ENCODE results near the gene FOXP1. TPM values are rescaled to one million over a fixed set of nuclear protein-coding genes. Genes with fewer than 3 reads are reported as not detected.

Gene FOXP1
- total RNA-seq, 2 donors from 2014 or later, result 41.7 to 94.3 TPM

- H3K27ac ChIP-seq (ENCODE audit: low read depth, low read length), result no peak overlapping the region
- no peaks in the 10 kb centered on the region for H3K4me1 ChIP-seq (ENCODE audit: control insufficient read depth, insufficient read depth, low read length)
- no peak for DNase-seq
- WGBS, 2 experiments (ENCODE audit: insufficient coverage in 1 of 2, insufficient read length in 1 of 2), result 85 to 100% methylated on average over 1 to 3 of the region's 3 CpGs
- Mint-ChIP-seq H3K27me3 (ENCODE audit: insufficient read depth) (no peaks in the 10 kb centered on the region), H3K36me3 (ENCODE audit: low read depth) (no peaks in the 10 kb centered on the region), H3K9me3 (no peaks in the 10 kb centered on the region), H3K27ac (no peak overlapping the region), H3K4me3 (no peak overlapping the region), H3K4me1 (no peaks in the 10 kb centered on the region)
- H3K27me3 ChIP-seq (ENCODE audit: control insufficient read depth, insufficient read depth, low read length, poor library complexity, severe bottlenecking), result no peaks in the 10 kb centered on the region
- H3K36me3 ChIP-seq (ENCODE audit: control insufficient read depth, insufficient read depth, low read length), result no peaks in the 10 kb centered on the region
- no peak for TF ChIP-seq CTCF (conservative IDR thresholded peaks at IDR 0.05)
- H3K9me3 ChIP-seq (ENCODE audit: control insufficient read depth, low read length), result no peaks in the 10 kb centered on the region
- H3K4me3 ChIP-seq (ENCODE audit: low read length), result no peak overlapping the region
- no peak overlapping the region for H3K9ac ChIP-seq (ENCODE audit: extremely low read depth, low read length, poor library complexity, severe bottlenecking)
These were observed 663.9 kb downstream of the FOXP1 start for GRCh38 chr3:70919661-70920060.

- Mint-ChIP-seq H3K4me3 (no peak overlapping the region), H3K36me3 (ENCODE audit: low read depth) (no peaks in the 10 kb centered on the region), H3K9me3 (no peaks in the 10 kb centered on the region), H3K27ac (no peak overlapping the region), H3K4me1 (no peaks in the 10 kb centered on the region), H3K27me3 (ENCODE audit: insufficient read depth) (no peaks in the 10 kb centered on the region)
- TF ChIP-seq CTCF (conservative IDR thresholded peaks at IDR 0.05), result no peak
- Histone ChIP-seq H3K27me3 (ENCODE audit: control insufficient read depth, insufficient read depth, low read length, poor library complexity, severe bottlenecking) (no peaks in the 10 kb centered on the region), H3K4me1 (ENCODE audit: control insufficient read depth, insufficient read depth, low read length) (no peaks in the 10 kb centered on the region), H3K36me3 (ENCODE audit: control insufficient read depth, insufficient read depth, low read length) (no peaks in the 10 kb centered on the region), H3K27ac (ENCODE audit: low read depth, low read length) (no peak overlapping the region), H3K9ac (ENCODE audit: extremely low read depth, low read length, poor library complexity, severe bottlenecking) (no peak overlapping the region), H3K9me3 (ENCODE audit: control insufficient read depth, low read length) (no peaks in the 10 kb centered on the region), H3K4me3 (ENCODE audit: low read length) (no peak overlapping the region)
- WGBS, 2 experiments (ENCODE audit: insufficient coverage in 1 of 2, insufficient read length in 1 of 2), result 90 to 94% methylated on average over 3 to 7 of the region's 7 CpGs
- DNase-seq, result no peak
These were observed 664.4 kb downstream of the FOXP1 start for GRCh38 chr3:70919091-70919490.

- Histone ChIP-seq H3K9ac (ENCODE audit: extremely low read depth, low read length, poor library complexity, severe bottlenecking) (no peak overlapping the region), H3K4me3 (ENCODE audit: low read length) (no peak overlapping the region), H3K9me3 (ENCODE audit: control insufficient read depth, low read length) (no peaks in the 10 kb centered on the region), H3K27ac (ENCODE audit: low read depth, low read length) (no peak overlapping the region), H3K4me1 (ENCODE audit: control insufficient read depth, insufficient read depth, low read length) (no peaks in the 10 kb centered on the region), H3K36me3 (ENCODE audit: control insufficient read depth, insufficient read depth, low read length) (no peaks in the 10 kb centered on the region), H3K27me3 (ENCODE audit: control insufficient read depth, insufficient read depth, low read length, poor library complexity, severe bottlenecking) (no peaks in the 10 kb centered on the region)
- no peaks in the 10 kb centered on the region for H3K36me3 Mint-ChIP-seq (ENCODE audit: low read depth)
- no peaks in the 10 kb centered on the region for H3K9me3 Mint-ChIP-seq
- DNase-seq, result no peak
- no peaks in the 10 kb centered on the region for H3K4me1 Mint-ChIP-seq
- H3K27ac Mint-ChIP-seq, result no peak overlapping the region
- 95 to 100% methylated on average over 2 to 4 of the region's 4 CpGs for WGBS, 2 experiments (ENCODE audit: insufficient coverage in 1 of 2, insufficient read length in 1 of 2)
- no peak for TF ChIP-seq CTCF (conservative IDR thresholded peaks at IDR 0.05)
- no peak overlapping the region for H3K4me3 Mint-ChIP-seq
- H3K27me3 Mint-ChIP-seq (ENCODE audit: insufficient read depth), result no peaks in the 10 kb centered on the region
These were observed 667.0 kb downstream of the FOXP1 start for GRCh38 chr3:70916375-70917055.
